GM21786 (cell line): Measurements from ENCODE around the gene CAMTA1.
"Not testable (repeated sequence)": the region's sequence is repeated elsewhere in the genome, so short reads cannot be mapped to it uniquely, and the experiment has no call there.

Source experiments
- ATAC-seq: cut with Tn5 transposase; IDR thresholded peaks from one replicate; pipeline ENCODE4 v1.9.1; 2021; ENCODE audit not compliant: unreplicated experiment

CAMTA1 gene

DNA sequence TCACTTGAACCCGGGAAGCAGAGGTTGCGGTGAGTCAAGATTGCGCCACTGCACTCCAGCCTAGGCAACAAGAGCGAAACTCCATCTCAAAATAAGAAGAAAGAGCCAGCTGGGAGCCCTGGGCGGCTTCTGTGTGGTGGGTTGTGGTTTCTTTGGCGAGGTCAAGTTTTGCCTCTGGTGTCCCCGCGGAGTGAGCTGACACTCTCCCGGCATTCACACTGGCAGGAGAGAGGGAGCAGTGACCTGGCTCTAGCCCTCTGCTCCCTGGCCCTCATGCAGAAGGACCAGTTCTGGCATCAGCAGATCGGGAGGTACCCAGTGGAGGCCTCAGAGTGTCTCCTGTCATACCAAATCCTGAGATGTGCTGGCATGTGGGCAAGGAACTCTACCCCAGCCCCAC is 904.8 kb downstream of the CAMTA1 start:
- no peak for ATAC-seq

DNA sequence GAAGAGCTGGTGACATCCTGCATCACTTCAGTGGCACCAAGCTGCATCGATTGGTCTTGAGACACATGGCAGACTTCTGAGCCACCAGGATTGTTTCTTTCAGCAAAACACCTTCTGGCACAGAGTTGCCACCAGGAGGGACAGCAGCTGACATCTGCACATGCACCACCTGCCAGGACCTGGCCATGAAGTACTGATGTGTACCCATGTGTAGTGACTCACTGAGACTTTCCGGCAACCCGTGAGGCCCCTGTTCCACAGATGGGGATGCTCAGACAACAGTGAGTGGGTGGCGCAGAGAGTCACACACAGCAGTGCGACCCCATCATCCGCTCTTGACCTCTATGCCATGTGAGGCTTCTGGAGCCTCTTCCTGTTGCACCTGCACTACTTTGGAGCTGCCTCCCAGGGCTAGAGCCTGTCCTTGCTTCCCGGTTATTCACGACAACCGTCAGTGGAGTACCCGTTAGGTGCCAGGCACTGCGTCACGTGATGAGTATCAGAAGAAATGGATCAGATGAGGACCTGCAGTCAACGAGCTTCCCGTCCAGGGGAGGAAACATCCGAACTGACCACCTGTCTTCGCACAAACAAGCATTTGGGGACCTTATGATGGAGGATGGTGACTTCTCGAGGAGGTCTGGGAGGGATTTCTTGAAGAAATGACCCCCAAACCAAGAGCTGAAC is 905.4 kb downstream of the CAMTA1 start:
- no peak for ATAC-seq

DNA sequence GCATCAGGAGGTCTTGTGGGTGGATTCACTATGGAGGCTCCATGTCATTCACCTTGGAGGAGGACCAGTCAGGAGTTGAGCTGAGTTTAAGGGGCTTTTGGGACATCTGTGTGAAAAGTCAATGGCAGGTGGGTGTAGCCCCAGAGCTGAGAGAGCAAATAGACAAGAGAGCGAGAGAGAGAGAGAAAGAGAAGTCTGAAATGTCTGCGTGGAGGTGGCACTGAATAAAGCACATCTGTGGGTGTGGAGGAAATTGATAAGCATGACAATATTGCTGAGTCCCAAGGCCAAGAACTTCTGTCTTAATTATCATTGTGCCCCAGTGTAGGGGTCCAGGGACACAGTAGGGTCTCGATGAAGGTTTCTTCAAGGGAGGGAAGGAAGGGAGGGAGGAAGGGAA is 906.3 kb downstream of the CAMTA1 start:
- ATAC-seq = no peak

DNA sequence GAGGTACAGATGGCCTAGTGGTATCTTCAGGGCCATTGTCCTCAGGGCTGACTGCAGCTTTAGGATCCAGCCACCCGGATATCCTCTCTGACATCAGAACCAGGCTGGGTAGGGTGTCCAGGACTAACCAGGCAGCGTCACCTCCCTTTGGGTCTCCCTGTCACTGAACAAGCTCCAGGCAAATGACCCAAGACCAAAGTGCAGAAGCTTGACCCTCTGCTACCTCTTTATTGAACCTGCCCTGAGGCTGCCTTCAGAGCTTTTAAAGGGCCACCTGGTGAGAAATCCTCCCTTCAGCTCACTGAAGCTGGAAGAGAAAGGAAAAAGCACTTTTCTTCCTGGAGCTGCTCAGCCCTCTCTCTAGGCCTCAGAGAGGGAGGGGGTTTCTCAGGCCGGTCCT is 906.8 kb downstream of the CAMTA1 start:
- ATAC-seq = no peak

DNA sequence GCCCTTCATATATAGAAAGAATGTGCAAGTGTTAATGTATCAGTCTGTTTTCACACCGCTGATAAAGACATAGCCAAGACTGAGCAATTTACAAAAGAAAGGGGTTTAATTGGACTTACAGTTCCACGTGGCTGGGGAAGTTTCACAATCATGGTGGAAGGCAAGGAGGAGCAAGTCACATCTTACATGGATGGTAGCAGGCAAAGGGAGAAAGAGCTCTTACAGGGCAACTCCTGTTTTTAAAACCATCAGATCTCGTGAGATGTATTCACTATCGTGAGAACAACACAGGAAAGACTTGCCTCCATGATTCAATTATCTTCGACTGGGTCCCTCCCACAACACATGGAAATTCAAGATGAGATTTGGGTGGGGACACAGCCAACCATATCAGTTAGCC is 907.8 kb downstream of the CAMTA1 start:
- not testable (repeated sequence) for ATAC-seq

DNA sequence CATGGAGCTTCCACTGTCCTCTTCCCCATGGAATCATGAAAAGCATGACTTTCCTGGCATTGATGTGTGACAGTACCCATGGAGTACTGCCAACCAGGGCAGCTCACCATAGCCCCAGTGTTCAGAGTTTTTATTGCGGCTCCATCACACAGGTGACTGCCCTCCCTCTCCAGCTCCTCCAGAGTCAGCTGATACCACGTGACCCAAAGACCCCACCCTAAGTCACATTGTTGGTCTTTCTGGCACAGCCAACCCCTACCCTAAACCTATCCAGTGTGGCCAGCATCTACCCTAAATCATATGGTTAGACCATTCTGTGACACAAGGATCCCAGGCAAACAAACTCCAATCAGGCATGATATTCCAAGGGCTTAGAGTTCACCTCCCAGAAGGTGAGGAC is 908.4 kb downstream of the CAMTA1 start:
- no peak for ATAC-seq

DNA sequence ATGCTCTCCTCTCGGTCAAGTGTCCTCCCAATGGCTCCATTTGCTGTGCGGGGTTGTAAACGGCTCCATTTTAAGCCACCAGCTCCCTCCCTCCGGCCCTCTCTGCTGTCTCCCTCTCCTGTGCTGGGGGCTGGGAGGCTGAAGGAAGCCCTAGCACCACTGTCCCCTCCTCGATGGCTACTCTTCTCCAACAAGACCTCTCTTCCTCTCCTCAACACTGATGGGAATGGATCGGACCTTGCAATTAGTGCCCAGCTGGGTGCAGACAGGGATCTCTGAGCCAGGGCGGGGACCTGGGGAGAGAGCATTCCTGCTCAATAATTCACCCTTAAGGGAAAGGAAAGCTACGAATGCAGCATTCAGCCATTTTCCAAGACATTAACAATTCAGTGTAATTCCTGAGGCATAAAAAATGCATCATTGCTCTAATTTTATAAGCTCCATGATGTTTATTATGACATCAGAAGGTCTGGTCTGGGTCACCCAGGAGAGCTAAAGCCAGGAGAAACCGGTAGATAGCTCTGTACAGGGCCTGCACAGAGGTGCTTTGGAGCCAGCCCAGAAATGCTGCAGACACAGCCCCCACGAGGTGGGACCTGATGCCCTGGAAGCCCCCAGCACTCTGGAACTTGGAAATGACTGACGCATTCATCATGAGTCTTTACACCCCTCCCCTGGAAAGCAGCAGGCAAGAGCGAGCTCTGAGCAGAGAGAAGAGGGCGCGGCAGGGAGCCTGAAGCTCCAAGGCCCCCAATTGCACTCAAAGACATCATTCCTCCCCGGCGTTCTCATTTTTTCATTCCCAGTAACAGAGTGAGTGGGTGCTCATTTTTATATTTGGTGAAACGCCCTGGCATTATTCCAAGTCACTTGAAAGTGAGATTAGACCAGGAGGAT is 909.6 kb downstream of the CAMTA1 start:
- no peak for ATAC-seq

DNA sequence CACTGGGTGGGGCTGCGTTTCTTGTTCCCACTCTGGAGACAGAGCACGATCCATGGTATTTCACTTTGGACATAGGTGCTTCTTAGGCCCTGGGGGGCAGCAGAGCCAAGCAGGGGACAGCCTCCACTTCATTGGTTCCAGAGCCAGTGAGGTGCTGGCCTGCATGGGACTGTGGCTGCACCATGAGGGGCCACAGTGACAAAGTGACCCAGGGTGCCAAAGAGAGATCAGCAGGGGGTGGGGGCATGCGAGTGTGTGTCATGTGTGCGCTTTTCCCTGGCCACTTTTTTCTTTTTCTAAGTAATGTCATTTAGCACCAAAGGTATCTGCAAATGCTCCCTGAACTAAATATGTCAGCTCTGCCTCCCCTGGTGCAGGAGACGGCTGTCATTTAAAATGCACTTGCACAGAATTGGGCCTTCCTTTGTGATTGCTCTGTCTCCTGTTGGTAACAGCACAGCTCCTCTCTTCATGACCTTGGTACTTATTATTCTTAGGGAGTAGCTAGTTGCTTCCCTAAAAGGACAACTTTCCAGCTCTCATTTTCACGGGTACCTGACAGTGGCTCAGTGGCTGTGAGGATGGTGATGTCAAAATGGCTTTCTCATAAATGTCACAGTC is 910.4 kb downstream of the CAMTA1 start:
- no peak for ATAC-seq

DNA sequence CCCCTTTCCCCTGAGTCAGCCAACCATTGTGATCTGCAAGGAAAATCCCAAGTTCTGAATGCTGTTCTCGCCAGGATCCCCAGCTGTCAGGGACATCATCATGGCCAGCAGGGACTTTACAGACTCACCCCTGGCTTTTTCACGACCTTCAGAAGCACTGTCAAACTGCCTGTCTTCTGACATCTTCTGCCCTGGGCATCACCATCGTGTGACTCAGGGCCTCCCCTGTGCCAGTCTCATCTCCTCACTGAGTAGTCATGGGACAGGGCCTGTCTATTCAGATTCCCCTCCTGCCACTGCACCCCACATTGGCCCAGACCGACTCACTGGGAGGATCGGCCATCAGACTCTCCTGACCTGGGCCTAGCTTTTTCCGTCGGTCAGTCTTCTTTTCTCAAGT is 913.4 kb downstream of the CAMTA1 start:
- ATAC-seq = no peak

DNA sequence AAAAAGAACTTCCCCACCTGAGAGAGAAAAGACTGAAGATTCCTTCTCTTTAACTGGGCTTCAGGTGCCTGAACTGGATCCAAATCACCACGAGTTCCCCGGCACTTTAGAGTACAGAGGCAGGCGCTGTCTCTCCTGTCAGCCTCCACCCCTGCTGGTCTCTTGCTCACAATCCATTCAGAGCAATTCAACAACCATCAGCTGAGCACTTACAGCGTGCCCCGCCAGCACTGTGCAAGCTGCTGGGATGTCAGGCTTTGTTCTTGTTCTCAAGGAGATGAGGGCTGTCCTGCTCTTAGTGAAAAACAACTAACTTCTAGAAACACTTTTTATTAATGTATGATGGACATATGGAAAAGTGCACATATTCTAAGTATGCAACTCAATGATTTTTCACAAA is 917.1 kb downstream of the CAMTA1 start:
- no peak for ATAC-seq

DNA sequence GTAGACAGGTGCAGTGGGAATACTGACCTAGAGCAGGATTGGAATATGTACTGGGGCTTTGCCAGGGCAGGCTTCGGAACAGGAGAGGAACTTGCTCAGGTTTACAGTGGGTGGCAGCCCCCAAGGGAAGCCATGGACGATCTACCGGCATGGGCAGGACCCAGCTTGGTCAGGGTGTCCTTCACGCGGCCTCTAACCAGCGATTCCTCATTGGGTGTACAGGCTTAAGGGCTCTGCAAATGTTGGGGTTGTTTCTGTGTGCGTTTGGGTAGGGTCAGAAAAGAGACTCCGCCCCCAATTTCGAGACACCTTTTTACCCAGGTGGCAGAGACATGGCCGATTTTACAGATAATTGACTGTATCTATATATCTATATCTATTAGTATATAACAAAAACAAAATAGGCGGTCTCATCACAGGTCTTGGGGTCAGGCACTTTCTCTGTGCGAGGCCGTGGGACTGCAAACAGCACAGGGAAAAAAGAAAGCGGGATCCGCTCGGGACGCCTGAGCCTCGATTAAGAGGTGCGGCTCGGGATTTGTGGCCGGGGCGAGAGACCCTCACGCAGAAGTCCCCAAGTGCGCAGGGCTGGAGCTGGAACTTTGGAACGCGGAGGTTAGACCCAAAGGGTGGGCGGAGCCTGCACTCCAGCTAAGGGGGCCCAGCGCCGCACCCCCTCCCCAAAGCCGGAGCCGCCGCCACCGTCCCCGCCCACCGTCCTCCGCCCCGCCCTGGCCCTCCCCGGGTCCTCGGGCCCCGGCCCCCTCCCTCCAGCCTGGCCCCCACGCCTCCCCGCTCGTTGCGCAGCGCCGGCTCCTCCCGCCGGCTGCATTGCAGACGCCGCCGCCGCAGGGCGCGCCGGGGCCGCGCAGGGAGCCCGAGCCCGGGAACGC is 918.3 kb downstream of the CAMTA1 start:
- ATAC-seq = no peak

DNA sequence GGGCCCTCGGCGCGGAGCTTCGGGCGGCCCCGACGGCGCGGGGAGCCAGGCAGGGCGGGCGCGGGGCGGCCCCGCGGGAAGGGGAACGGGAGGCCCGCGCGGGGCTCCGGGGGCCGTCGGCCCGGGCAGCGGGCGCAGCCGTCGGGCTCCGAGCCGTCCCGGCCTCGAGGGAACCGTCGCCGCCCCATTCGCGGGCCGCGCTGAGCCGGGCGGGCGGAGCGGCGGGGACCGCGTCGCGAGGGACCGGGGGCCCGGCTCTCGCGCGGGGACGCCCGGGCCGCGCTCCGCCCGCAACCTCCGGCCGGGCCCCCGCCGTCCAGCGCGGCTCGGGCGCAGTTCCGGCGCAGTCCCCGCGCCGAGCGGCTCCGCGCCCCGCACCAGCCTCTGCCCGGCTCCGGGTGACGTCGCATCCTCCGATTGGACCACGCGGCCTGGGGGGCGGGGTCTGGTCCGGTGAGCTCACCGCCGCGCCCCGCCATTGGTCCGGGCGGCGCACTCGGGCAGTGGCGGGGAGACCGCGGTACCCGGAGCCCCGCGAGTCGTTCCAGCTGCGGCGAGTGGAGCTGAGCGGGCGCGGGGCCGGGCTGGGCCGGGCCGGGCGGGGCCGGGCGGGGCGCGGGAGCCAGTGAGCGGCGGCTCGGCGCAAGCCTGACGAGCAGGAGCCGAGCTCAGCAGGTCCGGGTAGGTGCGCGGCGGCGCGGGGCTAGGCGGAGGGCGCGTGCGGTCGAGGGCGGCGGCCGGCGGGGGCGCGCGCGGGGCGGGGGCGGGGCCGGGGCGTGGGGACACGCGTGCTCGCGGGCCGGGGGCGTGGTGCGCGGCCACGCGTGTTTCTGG is 919.2 kb downstream of the CAMTA1 start:
- peak; percentile 91 for ATAC-seq

DNA sequence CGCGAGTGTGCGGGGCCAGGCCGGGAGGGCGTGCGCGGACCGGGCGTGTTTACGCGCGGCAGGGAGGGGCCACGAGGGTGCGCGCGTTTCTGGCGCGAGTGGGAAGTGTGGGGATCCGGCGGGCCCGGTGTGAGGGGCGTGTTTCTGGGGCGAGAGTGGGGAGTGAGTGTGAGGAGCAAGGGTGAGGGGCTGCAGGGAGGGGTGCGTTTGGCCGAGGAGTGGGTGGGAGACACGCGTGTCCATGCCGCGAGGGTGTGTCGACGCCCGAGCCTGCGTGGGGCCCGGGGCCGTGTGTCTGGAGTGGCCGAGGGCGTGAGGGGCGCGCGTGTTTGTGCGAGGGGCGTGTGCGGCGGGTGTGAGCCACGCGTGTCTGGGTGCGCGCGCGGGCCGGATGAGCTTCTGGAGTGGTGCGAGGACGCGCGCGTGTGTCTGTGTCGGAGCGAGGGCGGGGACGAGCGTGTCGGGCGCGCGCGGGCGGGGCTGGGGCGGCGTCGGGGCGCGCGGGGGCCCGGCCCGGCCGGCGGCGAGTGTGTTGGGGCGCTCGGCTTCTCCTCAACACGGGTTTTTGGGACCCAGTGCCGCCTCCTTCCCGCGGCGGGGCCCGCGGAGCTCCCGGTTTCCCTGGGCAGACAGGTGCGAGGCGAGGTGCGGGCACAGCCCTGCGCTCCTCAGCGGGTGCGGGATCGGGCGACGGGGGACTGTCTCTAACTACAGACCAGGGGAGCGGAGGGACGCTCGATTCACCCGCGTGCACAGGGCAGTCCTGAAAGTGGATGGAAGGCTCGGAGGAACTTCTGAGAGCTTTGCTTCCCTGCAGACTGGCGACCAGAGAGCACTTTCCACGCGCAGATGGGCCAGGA is 920.0 kb downstream of the CAMTA1 start:
- ATAC-seq = no peak

DNA sequence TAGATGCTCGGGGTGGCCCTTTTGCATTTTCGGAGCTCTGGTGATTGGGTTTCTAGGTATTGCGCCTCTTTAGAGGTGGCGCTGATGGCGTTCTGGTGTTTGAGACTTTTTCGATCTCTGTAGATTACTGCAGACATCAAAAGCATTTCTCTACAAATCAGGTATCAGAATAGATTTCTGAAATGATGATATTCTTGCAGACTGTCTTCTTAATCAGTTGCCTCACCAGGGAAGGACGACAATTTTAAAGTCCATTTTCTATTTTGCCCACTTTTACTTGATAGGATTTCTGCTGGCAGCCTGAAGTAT is 920.6 kb downstream of the CAMTA1 start:
- no peak for ATAC-seq

DNA sequence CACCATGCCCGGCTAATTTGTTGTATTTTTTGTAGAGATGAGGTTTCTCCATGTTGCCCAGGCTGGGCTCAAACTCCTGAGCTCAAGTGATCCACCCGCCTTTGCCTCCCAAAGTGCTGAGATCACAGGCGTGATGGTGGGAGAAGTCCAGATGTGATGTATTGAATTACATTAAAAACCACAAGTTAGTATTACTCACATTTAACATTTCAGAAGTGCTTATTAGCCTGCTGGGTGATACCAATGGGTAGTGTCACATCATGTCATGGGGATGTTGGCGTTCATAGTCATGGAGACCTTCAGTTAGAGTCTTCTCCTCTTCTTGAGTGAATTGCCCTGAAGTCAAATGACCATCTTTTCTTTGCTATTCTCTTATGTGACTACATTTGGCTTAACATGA is 922.3 kb downstream of the CAMTA1 start:
- no peak for ATAC-seq

DNA sequence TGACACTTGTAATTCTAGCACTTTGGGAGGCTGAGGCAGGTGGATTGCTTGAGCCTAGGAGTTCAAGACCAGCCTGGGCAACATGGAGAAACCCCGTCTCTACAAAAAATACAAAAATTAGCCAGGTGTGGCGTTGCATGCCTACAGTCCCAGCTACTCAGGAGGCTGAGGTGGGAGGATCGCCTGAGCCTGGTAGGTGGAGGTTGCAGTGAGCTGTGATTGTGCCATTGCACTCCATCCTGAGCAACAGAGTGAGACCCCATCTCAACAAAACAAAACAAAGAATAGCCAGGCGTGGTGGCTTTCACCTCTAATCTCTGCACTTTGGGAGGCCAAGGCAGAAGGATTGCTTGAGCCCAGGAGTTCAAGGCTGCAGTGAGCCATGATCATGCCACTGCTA is 922.8 kb downstream of the CAMTA1 start:
- ATAC-seq = not testable (repeated sequence)

DNA sequence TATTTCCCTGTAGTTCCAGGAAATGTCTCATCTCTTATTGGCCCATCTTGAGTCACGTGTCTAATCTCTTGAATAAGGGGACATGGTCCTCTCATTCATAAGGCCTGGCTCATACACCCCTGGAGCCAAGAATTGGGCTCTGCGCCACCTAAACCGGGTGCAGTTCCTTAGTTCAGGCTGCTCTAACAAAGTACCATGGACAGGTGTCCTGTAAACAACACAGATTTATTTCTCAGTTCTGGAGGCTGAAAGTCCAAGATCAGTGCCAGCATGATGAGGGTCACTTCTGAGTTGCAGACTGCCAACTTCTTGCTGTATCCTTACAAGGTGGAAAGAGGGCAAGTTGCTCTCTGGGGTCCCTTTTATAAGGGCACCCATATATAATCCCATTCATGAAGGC is 925.6 kb downstream of the CAMTA1 start:
- no peak for ATAC-seq

DNA sequence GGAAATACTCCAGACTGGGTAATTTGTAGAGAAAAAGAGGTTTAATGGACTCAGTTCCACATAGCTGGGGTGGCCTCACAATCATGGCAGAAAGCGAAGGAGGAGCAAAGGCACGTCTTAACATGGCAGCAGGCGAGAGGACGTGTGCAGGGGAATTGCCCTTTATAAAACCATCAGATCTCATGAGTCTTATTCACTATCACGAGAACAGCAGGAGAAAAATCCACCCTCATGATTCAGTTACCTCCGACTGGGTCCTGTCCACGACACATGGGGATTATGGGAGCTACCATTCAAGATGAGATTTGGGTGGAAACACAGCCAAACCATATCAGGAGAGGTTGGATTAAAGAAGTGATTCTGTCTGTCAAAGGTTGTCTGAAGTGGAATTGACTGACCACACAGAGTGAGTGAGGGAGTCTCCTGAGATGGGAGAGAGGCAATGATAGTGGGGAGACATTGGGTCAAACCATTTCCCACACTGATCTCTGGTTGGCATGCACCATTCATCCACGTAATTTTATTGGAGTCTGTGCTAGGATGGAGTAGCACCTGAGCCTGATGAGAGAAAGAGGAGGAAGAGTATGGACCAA is 927.6 kb downstream of the CAMTA1 start:
- no peak for ATAC-seq

DNA sequence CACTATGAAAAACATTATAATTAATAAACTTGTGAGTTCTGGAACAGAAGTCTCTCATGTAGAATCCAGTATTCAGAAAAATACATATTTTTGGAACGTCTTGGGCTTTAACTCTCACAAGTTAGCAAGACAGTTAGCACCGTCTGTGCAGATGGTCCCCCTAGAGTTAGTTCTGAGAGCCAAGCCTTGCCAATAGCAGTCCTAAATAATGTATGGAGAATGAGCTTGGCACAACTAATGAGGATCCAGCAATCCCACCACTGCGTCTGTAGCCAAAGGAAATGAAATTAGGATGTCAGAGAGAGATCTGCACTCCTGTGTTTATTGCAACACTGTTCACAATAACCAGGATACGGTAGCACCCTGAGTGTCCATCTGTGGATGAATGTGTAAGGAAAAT is 931.3 kb downstream of the CAMTA1 start:
- no peak for ATAC-seq
